Endodermal cell (in vitro differentiated cells): ENCODE data around the gene NOM1. TPM values are rescaled to one million over a fixed set of nuclear protein-coding genes. Genes with fewer than 3 reads are reported as not detected.

ENCODE experiments used
- DNase-seq: peaks from one replicate; pipeline ENCODE4 v3.0.0-alpha.2; 2017
- H3K27ac ChIP-seq: 2 replicates; pipeline ENCODE4 v1.5.1; 2013; ENCODE audit warnings: mild to moderate bottlenecking, low read depth, low read length, moderate library complexity
- H3K27me3 ChIP-seq: 2 replicates; pipeline ENCODE4 v1.6.1; 2013; ENCODE audit warnings: mild to moderate bottlenecking, low read length, moderate library complexity; ENCODE audit not compliant: insufficient read depth, control insufficient read depth, poor library complexity, severe bottlenecking
- H3K36me3 ChIP-seq: 2 replicates; pipeline ENCODE4 v1.7.0; 2013; ENCODE audit warnings: mild to moderate bottlenecking, low read length, moderate library complexity; ENCODE audit not compliant: control insufficient read depth, insufficient read depth
- H3K4me1 ChIP-seq: one replicate; pipeline ENCODE4 v1.7.0; 2013; ENCODE audit warnings: low read length; ENCODE audit not compliant: control insufficient read depth, insufficient read depth
- H3K4me3 ChIP-seq: 2 replicates; pipeline ENCODE4 v1.5.1; 2013; ENCODE audit warnings: mild to moderate bottlenecking, low read length, moderate library complexity
- H3K9ac ChIP-seq: 2 replicates; pipeline ENCODE4 v1.6.1; 2013; ENCODE audit warnings: mild to moderate bottlenecking, low read length, moderate library complexity; ENCODE audit not compliant: poor library complexity, severe bottlenecking; ENCODE audit errors: extremely low read depth
- H3K9me3 ChIP-seq: 2 replicates; pipeline ENCODE4 v1.6.1; 2013; ENCODE audit warnings: mild to moderate bottlenecking, low read length, moderate library complexity; ENCODE audit not compliant: control insufficient read depth
- H3K27ac Mint-ChIP-seq: 2 replicates; pipeline ENCODE4 v1.8.0; 2020; ENCODE audit warnings: mixed read lengths
- H3K27me3 Mint-ChIP-seq: 2 replicates; pipeline ENCODE4 v1.8.0; 2021; ENCODE audit warnings: mild to moderate bottlenecking, mixed read lengths; ENCODE audit not compliant: insufficient read depth
- H3K36me3 Mint-ChIP-seq: 2 replicates; pipeline ENCODE4 v1.8.0; 2020; ENCODE audit warnings: low read depth, mixed read lengths
- H3K4me1 Mint-ChIP-seq: 2 replicates; pipeline ENCODE4 v1.8.0; 2020; ENCODE audit warnings: mixed read lengths
- H3K4me3 Mint-ChIP-seq: 2 replicates; pipeline ENCODE4 v1.8.0; 2020; ENCODE audit warnings: mild to moderate bottlenecking, moderate library complexity, mixed read lengths
- H3K9me3 Mint-ChIP-seq: 2 replicates; pipeline ENCODE4 v1.8.0; 2020; ENCODE audit warnings: mild to moderate bottlenecking, mixed read lengths
- WGBS, 2 experiments: methylation state at CpG; one replicate each; pipeline versions ENCODE4 v1.1.5 to v1.1.7; 2013; ENCODE audit warnings: missing lambda C conversion rate in 2 of 2, mixed read lengths in 1 of 2; ENCODE audit not compliant: insufficient coverage in 1 of 2, insufficient read length in 1 of 2; 5-methylcytosine and 5-hydroxymethylcytosine counted together
- total RNA-seq, 2 donors: library from RNA; stranded (reverse); fragmentation: NEBNext Ultra II Directional in 1 of 2; extraction: Animal tissue kit (Norgen Biotek cat#: 25700) in 1 of 2; gene quantifications; 2 replicates in 1 of 2; 3 replicates in 1 of 2; pipeline ENCODE4 v1.2.1, GENCODE V29; 2021
- TF ChIP-seq, protein P1 (sequence below): fragments of 200-600 bp; sonication (generic); conservative IDR thresholded peaks from 2 replicates; pipeline ENCODE4 v1.5.0; 2021; ENCODE audit warnings: antibody characterized with exemption, mild to moderate bottlenecking

NOM1 gene
- total RNA-seq, 2 donors from 2014 or later, result 22.8 to 27.0 TPM

DNA sequence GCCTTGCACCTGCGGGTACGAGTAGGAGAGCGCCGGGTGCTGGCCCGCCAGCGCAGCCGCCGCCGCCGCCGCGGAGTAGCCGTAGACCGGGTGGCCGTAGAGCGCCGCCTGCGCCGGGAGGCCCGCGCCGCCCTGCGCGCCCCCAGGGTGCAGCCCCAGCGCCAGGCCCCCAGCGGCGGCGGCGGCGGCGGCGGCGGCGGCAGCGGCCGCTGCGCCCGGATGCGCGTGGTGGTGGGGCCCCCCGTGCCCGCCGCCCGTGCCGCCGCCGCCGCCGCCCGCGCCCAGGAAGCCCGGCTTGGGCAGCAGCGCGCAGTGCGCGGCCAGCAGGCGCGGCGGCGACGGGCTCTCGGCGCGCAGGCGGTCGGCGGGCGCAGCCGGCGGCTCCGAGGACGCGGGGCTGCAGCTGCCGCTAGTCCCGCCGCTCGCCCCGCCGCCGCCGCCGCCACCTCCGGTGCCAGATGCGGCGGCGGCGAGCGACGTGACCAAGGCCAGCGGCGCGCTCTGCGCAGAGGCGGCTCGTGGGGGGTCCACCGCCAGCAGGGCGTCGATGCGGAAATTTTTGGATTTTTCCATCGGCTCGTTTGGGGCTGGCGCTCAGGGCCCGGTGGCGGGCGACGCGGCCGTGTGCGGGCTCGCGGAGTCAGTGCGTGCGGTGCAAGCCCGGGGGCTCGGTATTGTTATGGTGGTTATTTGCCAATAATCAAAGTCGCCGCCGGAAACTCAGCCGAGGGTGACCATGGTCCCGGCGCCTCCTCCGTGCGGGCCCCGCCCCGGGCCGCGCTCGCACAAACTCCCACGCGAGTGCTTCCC lies 60.5 kb downstream of the NOM1 start:
- TF ChIP-seq, protein P1, sequence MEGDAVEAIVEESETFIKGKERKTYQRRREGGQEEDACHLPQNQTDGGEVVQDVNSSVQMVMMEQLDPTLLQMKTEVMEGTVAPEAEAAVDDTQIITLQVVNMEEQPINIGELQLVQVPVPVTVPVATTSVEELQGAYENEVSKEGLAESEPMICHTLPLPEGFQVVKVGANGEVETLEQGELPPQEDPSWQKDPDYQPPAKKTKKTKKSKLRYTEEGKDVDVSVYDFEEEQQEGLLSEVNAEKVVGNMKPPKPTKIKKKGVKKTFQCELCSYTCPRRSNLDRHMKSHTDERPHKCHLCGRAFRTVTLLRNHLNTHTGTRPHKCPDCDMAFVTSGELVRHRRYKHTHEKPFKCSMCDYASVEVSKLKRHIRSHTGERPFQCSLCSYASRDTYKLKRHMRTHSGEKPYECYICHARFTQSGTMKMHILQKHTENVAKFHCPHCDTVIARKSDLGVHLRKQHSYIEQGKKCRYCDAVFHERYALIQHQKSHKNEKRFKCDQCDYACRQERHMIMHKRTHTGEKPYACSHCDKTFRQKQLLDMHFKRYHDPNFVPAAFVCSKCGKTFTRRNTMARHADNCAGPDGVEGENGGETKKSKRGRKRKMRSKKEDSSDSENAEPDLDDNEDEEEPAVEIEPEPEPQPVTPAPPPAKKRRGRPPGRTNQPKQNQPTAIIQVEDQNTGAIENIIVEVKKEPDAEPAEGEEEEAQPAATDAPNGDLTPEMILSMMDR, result no peak
- no peak overlapping the region for H3K27ac Mint-ChIP-seq
- H3K4me1 Mint-ChIP-seq, result peaks cover 35% of the 10 kb centered on the region
- peaks cover 85% of the 10 kb centered on the region for H3K27me3 Mint-ChIP-seq
- Histone ChIP-seq H3K9me3 (no peaks in the 10 kb centered on the region), H3K27me3 (peaks cover 88% of the 10 kb centered on the region), H3K9ac (no peak overlapping the region), H3K27ac (no peak overlapping the region), H3K4me3 (peak overlapping the region; percentile 87), H3K36me3 (no peaks in the 10 kb centered on the region), H3K4me1 (peaks cover 24% of the 10 kb centered on the region)
- DNase-seq, result no peak
- H3K36me3 Mint-ChIP-seq, result peaks cover 1% of the 10 kb centered on the region
- peak overlapping the region; percentile 75 for H3K4me3 Mint-ChIP-seq
- 0% methylated on average over 40 to 130 of the region's 130 CpGs for WGBS, 2 experiments
- H3K9me3 Mint-ChIP-seq, result no peaks in the 10 kb centered on the region

DNA sequence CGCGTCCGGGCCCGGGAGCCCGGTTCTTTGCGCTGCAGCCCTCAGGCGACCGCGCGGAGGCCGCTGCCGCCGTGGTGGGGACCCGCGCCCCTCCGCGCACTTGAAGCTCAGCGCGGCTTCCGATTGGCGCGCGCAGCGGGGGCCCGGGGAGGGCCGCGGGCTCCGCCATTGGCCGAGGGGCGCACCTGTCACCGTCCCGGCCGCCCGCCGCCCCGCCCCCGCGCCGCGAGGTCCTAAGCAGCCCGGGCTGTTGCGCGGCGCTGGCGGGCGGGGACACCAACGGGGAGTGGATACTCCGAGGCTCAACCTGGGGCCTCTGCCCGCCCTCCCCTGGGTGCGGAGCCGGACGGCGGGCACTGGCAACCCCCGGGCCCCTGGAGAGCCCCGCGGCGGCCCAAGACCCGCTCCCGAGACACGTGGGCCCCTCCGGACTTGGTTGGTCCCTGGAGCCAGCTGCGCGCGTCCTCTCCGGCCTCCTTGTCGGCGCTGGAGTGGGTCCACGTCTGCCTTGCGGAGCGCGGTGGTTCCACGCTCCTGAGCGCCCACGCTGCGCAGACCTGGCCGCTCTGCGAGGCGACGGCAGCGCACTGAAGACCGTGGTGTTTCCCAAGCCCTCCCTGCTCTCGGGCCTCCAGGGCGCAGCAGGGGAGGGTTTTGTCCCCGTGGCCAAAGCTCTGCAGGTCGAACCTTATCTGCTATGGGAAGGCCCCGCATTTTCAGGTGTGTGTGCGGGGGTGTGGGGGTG lies 61.2 kb downstream of the NOM1 start, which contains the start of gene MNX1:
Gene MNX1, minus strand, starts transcription at position 76 of the 745 bp plus-strand sequence. CDS start 313 bp downstream, outside the sequence.
- peaks cover 88% of the 10 kb centered on the region for H3K27me3 ChIP-seq
- H3K36me3 ChIP-seq, result no peaks in the 10 kb centered on the region
- peak within 1 kb of the TSS; percentile 87 for H3K4me3 ChIP-seq
- H3K9me3 Mint-ChIP-seq, result no peaks in the 10 kb centered on the region
- peak within 1 kb of the TSS; percentile 44 for H3K27ac Mint-ChIP-seq
- TF ChIP-seq, protein P1, result no peak
- no peak within 1 kb of the TSS for H3K27ac ChIP-seq
- peak within 1 kb of the TSS; percentile 75 for H3K4me3 Mint-ChIP-seq
- H3K27me3 Mint-ChIP-seq, result peaks cover 86% of the 10 kb centered on the region
- H3K4me1 Mint-ChIP-seq, result peaks cover 39% of the 10 kb centered on the region
- H3K4me1 ChIP-seq, result peaks cover 25% of the 10 kb centered on the region
- H3K36me3 Mint-ChIP-seq, result no peaks in the 10 kb centered on the region
- H3K9ac ChIP-seq, result peak within 1 kb of the TSS; percentile 38
- peak; percentile 95 for DNase-seq
- 0 to 1% methylated on average over 10 to 87 of the region's 87 CpGs for WGBS, 2 experiments
- no peaks in the 10 kb centered on the region for H3K9me3 ChIP-seq

DNA sequence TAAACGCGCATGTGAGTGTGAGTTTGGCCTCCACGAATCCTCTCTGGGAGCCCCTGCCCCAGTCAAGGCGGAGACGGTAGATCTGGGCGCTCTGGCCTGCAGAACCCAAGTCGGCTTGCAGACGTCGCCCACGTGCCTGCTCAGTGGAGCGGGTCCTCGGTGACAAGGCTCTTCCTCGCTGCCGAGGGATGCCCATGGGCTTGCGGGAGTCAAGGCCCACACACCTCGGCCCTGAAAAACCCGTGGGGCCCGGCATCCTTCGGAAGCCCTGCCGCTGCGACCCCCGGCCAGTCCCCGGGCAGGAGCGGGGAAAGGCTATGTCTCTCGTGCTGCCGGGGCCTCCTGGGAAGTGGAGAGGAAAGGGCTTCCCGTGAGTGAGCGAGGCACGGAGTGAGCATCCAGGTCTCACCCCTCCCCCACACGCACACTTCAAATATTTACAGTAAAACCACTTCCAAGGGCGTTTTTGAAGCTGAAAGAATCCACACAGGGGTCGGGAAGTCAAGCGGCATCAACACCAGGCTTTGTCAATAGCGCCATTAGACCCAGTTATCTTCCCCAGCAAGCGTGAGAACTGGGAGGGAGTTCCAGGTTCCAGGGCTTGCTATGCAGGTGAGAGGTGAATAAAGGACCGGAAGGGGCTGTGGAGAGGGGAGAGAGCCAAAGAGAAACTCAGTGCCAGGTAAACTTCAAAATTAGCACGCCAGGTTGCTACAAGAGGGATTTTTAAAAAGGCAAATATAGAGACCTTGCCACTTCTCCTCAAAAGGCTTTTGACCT lies 62.0 kb downstream of the NOM1 start:
- no peaks in the 10 kb centered on the region for H3K9me3 Mint-ChIP-seq
- TF ChIP-seq, protein P1, result no peak
- Histone ChIP-seq H3K4me1 (peaks cover 24% of the 10 kb centered on the region), H3K9me3 (no peaks in the 10 kb centered on the region), H3K27me3 (peaks cover 88% of the 10 kb centered on the region), H3K9ac (no peak overlapping the region), H3K27ac (no peak overlapping the region), H3K4me3 (peak overlapping the region; percentile 80), H3K36me3 (no peaks in the 10 kb centered on the region)
- peaks cover 46% of the 10 kb centered on the region for H3K4me1 Mint-ChIP-seq
- peak overlapping the region; percentile 44 for H3K27ac Mint-ChIP-seq
- H3K36me3 Mint-ChIP-seq, result no peaks in the 10 kb centered on the region
- peaks cover 86% of the 10 kb centered on the region for H3K27me3 Mint-ChIP-seq
- WGBS, 2 experiments, result 2 to 4% methylated on average over 12 to 37 of the region's 37 CpGs
- H3K4me3 Mint-ChIP-seq, result peak overlapping the region; percentile 59
- DNase-seq, result peak; percentile 88
